H4 (cell line): ENCODE data around the gene IL32. TPM values are rescaled to one million over a fixed set of nuclear protein-coding genes. Genes with fewer than 3 reads are reported as not detected.

Source experiments
- DNase-seq: peaks from one replicate; pipeline ENCODE4 v3.0.0-alpha.2; 2015; ENCODE audit warnings: low spot score
- total RNA-seq: library from RNA; depleted of rRNA; stranded (reverse); fragments of >200 nt; shearing (Covaris generic); gene quantifications from 2 replicates; pipeline ENCODE4 v1.2.3, GENCODE V29; 2014; rRNA removed

Gene IL32
- total RNA-seq, 1 experiment from 2014 or later: 15.8 TPM

DNA sequence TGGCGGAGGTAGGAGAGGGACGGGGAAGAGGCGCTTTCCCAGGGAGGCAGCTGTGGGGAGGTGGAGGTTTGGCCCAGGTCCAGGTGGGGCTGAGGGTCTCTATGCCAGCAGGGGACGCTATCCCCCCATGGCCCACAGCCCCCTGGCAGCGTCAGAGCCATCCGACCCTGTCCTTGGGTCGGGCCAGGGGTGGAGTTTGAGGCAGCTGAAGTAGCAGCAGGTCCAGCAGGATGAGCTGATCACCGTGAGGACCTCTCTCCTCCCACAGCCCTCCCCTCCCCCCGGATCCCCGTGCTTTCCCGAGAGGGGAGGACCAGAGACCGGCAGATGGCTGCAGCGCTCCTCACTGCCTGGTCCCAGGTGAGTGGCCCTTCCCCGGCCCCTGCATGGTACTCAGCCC is 50.1 kb downstream of the IL32 start:
- DNase-seq: no peak

DNA sequence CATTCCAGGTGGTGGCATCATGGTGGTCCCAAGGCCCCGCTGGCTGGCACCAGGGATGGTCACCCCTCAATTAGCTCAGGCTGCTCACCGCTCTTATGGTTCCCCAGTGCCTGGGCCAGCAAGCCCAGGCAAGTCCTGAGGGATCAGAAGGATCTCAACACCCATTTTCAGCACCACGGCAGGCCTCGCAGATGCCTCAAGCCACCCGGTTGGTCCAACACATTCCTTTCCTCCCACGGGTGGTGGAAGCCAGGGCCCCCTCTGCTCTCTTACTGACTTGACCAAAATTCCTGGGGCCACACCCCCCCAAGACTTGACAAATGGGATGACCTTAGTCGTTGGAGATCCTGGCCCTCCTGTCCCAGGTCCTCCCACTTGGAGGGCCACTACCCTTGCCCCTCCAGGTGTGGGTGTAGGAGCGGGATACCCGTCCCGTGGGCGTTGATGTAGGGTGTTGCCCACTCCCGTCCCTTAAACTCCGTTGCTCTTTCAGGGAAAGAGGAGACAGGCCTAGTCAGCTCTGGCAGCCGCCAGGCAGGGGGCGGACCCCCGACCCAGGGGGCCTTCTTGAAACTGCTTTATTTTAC is 52.9 kb downstream of the IL32 start:
- DNase-seq: no peak

DNA sequence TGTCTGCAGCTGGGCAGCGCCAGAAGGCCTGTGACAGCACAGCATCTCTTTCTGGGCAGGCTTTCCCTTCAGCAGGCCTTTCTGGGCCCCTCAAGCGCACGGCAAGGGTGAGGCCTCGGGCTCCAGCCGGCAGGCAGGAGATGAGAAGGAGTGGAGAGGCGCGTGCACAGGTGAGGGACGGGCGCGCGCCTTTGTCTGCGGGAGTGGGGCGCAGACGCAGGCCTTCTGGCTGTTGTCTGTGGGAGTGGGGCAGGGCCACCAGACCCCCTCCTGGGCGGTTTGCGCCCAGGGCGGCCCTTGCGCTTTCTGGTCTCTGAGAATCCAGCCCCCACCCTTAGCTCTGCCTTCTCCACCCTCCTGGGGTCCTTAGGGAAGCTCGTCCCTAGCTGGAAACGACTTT is 53.4 kb downstream of the IL32 start:
- no peak for DNase-seq

Other genes starting within 250 kb of the IL32 start
- gene PRSS21, start 248.4 kb upstream of the IL32 start, total RNA-seq: not detected in 2 replicates
- 0.14 TPM in 1 of 2 replicates, not detected in the other for gene ZG16B, start 235.3 kb upstream of the IL32 start, total RNA-seq
- gene PRSS22, start 207.5 kb upstream of the IL32 start, total RNA-seq: not detected in 2 replicates
- gene FLYWCH2, start 182.4 kb upstream of the IL32 start, total RNA-seq: 57.3 and 77.7 TPM in 2 replicates
- 9.1 and 13.1 TPM in 2 replicates for gene FLYWCH1, start 153.7 kb upstream of the IL32 start, total RNA-seq
- 6.0 and 11.0 TPM in 2 replicates for gene KREMEN2, start 101.4 kb upstream of the IL32 start, total RNA-seq
- 14.4 and 17.9 TPM in 2 replicates for gene PAQR4, start 96.3 kb upstream of the IL32 start, total RNA-seq
- 19.9 and 26.0 TPM in 2 replicates for gene PKMYT1, start 85.2 kb upstream of the IL32 start, total RNA-seq
- not detected in 2 replicates for gene CLDN9, start 52.7 kb upstream of the IL32 start, total RNA-seq
- 2.0 TPM in 1 of 2 replicates, not detected in the other for gene CLDN6, start 47.5 kb upstream of the IL32 start, total RNA-seq
- gene TNFRSF12A, start 45.3 kb upstream of the IL32 start, total RNA-seq: 312 and 417 TPM in 2 replicates
- 64.6 and 93.1 TPM in 2 replicates for gene HCFC1R1, start 41.7 kb upstream of the IL32 start, total RNA-seq
- 43.5 and 48.2 TPM in 2 replicates for gene THOC6, start 41.6 kb upstream of the IL32 start, total RNA-seq
- 0.25 TPM in 1 of 2 replicates, not detected in the other for gene BICDL2, start 28.7 kb upstream of the IL32 start, total RNA-seq
- gene MMP25, start 19.1 kb upstream of the IL32 start, total RNA-seq: 0.87 and 0.94 TPM in 2 replicates
- gene ZSCAN10, start 33.7 kb downstream of the IL32 start, total RNA-seq: not detected in 2 replicates
- 5.2 and 8.6 TPM in 2 replicates for gene ZNF205, start 46.9 kb downstream of the IL32 start, total RNA-seq
- 2.0 and 3.9 TPM in 2 replicates for gene ZNF213, start 69.4 kb downstream of the IL32 start, total RNA-seq
- 0.81 TPM in 1 of 2 replicates, not detected in the other for gene OR1F1, start 122.6 kb downstream of the IL32 start, total RNA-seq
- gene ZNF200, start 169.5 kb downstream of the IL32 start, total RNA-seq: 11.5 and 11.8 TPM in 2 replicates
- gene MEFV, start 191.0 kb downstream of the IL32 start, total RNA-seq: 1.2 TPM in 1 of 2 replicates, not detected in the other
- gene ZNF263, start 217.9 kb downstream of the IL32 start, total RNA-seq: 24.4 and 28.8 TPM in 2 replicates
- 4.9 and 5.4 TPM in 2 replicates for gene TIGD7, start 239.8 kb downstream of the IL32 start, total RNA-seq
- gene ZNF75A, start 239.9 kb downstream of the IL32 start, total RNA-seq: 21.7 and 23.5 TPM in 2 replicates